Ramos (cell line): Measurements from ENCODE around the gene IL5RA.

Source experiments
- in situ Hi-C: fragments of 300-500 bp; cut with MboI; formaldehyde crosslinking; loops from one replicate; pipeline ENCODE4 v1.14.3; 2022; ENCODE audit warnings: low sequenced_read_pairs; ENCODE audit not compliant: unreplicated experiment

IL5RA gene

DNA sequence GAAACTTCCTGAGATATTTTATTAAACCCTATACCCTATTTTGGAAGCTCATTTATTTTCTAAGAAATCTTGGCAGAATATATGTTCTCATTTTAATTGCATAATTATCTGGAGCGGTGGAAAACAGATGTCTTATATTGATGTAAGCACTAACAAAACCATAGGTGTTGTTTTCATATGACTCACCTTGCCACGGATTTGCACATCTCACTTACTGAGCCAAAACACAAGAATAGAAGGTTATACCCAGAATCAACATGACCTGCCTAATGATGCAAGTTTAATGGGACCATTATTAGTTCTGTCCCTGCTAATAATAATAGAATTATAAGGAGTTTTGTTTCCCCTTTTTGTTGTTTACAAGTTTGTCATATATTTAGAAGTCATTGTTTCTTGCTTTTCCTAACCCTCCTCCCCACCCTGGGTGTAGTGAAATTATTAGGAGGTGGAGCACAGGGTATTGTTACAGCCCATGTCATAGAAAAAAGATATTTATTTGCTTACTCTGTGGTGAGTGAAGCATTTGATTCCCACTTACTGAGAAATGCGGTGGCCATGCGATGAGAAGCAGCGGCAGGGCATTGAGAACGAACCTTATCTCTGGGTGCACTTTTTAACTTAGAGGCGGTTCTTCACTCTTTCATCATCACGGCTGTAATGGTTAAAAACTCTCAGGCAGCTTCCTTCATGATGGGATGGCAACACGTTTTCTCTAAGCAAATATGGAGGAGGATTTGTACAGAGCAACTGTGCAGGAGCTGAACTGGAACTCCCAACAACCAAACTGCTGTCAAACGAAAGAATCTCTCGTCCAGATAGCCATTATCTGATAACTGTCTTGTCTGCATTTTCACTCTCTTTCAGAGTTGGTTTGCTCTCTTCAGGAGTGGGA, 521 bp downstream of the IL5RA start:
- in situ Hi-C loops: no loop called here

GRCh38 chr3:3107858-3108257, 2.3 kb downstream of the IL5RA start:
- in situ Hi-C loops: no loop called here

GRCh38 chr3:3107181-3107580, 3.0 kb downstream of the IL5RA start:
- in situ Hi-C loops: no loop called here

- in situ Hi-C loops: no loop called here
Observed at GRCh38 chr3:3105815-3106214, 4.4 kb downstream of the IL5RA start.

- in situ Hi-C loops: no loop called here
Observed at GRCh38 chr3:3105246-3105645, 4.9 kb downstream of the IL5RA start.

- in situ Hi-C loops: no loop called here
Observed at GRCh38 chr3:3102751-3103150, 7.4 kb downstream of the IL5RA start.

DNA sequence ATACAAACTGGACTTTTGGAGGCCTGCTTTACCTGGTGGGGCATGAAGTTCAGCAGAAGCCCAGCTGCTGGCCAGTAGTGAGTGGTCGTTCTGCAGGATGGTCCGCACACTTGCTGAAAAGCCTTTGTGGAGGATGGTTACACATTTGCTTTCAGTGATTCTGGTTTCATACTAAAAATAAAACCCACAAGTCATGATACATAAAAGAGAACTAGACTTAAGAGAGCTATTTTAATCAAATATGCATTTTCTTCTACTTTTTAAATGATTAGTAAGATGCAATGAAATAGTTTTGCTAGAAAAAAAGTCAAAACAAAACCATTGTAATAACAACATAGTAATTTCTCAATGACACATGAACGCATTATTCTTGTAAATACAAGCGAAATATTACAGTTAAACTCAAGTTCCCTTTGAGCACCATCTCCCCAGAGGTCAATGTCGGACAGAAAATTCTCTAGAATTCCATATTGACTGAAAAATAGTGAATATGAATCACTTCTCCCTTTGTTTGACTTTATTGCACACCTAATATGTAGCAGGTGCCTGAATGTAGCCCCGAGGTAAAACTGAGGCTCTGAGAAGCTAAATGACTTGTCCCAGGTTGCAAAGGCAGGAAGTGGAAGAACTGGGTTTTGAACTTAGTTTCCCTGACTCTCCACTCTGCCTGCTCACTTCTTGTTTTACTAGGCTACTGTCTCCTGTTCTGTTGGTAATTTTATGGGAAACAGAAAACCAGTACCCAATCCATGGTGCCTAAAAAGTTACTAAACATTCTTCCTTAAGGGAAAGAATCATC, 8.3 kb downstream of the IL5RA start:
- in situ Hi-C loops: no loop called here

- in situ Hi-C loops: no loop called here
Observed at GRCh38 chr3:3097958-3098357, 12.2 kb downstream of the IL5RA start.

DNA sequence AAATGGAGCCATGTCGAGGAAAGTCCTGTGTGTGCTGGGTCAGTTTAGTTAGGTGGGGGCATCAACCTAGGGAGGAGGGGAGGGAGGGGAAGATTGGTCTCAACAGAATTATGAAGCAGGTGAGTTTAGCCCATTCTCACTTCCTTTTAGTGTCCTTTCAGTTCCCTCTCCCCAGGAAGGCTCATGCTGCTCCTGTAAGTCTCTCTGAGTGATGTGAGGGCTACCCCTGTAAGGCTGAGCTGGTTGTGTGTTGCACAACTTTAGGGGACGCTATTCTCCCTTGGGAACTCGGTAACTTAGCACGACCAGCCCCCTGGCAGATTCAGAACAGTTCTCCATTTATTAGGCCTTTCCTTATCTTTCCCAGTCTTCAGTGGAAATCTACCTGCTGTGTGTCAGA, 21.2 kb downstream of the IL5RA start:
- in situ Hi-C loops: no loop called here

DNA sequence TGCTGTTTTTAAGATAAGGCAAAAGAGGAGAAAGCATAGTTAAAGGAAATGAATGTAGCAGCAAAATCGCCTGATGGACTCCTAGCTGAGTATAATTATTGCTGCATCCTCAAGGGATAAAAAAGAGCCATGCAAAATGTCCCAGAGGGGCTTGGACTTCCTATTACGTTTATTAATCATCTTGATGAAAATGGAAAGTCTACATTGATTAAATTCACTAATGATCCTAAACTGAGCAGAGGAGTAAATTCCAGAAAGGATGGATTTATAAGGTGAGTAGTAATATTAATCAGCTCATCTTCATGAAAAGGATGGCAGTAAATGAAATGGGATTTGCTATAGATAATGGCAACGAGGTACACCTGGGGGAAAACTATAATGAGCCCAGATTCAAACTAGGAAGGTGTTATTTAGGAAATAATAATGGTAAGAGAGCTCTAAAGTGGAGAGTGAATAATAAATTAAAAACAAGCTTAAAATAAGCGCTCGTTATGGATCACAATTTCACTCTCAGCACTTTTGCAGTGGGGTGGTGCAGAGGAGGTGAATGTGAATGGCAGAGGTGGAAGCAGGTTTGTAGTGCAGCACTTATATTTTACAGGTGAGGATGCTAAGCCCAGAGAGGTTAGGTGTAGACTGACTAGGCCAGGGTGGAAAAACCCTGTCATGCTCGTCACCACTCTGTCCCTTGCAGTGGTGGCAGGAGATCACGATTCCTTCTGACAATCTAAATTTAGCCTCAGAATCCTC, 22.3 kb downstream of the IL5RA start:
- in situ Hi-C loops: no loop called here

DNA sequence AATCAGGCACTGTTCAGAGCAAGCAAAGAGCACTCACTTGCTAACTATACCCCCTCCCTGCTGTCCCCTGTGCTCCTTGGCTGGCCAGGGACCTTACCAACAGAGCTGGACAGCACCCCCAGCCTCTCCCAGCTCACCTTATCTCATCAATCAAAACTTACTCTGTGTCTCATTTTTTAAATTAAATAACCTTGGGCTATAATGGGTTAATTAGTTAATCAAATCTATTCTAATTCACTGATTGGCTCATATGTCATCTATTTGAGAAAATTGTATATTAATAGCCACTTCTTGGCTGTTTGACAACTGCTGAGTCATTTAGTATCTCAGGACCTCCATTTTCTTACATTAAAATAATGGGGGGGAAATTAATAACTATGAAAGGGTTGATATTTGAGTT, 22.9 kb downstream of the IL5RA start:
- in situ Hi-C loops: no loop called here

DNA sequence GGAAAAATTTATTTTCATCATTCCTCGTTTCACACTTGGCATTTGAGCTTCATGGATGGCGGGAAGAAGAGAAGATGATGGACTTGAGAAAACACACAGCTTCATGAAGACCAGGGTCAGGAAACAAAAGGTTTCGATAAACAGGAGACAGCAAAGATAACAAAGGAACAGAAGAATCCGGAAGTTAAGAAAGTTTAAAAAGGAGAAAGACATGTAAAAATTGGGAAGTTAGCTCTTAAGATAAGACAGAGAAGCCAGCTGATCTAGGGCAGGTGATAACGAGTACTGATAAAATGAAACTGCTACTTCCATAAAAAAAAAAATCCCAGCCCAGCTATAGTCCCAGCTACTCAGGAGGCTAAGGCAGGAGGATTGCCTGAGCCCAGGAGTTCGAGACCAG, 23.9 kb downstream of the IL5RA start:
- in situ Hi-C loops: no loop called here

DNA sequence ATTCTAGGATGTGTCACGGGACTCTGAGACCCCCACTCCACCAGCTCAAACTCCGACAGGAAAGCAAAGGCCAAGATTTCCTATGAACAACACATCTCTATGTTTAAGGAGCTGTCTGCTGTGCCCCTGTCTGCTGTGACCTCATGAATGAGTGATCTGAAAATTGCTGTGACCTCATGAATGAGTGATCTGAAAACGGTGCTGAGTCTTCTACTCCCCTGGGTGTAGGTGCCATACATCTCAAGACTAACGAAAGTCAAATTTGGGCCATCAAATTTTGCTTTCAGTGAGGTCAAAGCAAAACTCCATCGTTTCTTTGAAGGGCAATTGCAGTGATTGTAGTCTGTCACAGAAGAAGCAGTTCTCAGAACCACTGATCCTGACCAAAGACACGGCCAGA, 24.4 kb downstream of the IL5RA start:
- in situ Hi-C loops: no loop called here

DNA sequence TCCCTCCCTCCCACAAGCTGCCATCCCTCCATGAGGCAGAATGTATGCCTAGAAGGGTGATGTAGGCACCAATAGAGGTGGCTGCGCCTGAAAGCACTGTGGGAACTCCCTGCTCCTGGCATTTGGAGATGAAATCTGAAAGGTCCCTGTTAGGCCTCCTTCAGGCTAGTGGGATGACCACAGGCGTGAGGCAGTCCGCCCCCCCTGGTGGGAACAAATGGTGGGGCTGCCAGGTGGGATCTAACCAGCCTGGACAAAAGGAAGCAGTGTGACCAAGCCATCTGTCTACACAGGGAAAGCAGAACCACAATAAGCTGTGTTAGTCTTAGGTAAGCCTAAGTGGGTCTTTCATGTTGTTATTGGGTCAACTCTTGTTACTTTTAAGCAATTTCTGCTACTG, 25.3 kb downstream of the IL5RA start:
- in situ Hi-C loops: no loop called here

- in situ Hi-C loops: no loop called here
Observed at GRCh38 chr3:3082234-3082924, 27.8 kb downstream of the IL5RA start.

DNA sequence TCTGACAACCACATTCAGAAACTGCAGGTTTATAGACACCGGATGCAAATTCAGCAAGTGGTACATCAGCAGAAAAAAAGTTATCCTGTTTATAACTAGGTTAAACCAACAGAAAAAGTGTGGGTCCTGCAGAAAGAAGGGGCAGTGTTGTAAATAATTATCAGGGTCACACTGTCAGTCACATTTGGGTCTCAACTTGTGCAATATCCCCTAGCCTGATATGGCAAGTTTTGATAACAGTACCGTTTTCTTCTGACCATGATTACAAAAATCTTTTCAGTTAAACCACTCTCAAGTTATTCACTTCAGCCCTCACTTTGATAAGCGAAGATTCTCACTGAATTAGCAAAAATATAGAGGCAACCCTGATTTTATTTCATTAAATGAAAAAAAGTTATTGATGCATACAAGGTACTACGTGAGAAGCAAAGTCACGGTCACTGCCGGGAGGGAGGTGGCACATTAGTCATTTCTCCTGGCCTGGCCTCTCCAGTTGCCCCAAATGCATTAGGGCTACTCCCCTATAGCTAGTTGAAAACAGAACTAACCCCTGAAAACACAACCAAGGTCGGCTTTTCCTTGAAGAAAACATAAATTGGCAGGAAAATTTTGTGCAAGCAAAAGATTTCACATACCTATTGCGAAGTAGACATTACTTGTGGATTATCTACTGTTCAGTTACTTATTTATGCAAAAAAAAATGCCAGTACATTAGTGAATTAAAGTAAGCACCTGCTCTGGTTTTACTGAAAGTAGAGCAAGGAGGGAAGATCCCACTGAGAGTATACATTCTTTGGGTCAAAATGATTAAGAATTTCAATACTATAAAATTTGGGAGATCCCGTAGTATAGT, 28.6 kb downstream of the IL5RA start:
- in situ Hi-C loops: no loop called here

DNA sequence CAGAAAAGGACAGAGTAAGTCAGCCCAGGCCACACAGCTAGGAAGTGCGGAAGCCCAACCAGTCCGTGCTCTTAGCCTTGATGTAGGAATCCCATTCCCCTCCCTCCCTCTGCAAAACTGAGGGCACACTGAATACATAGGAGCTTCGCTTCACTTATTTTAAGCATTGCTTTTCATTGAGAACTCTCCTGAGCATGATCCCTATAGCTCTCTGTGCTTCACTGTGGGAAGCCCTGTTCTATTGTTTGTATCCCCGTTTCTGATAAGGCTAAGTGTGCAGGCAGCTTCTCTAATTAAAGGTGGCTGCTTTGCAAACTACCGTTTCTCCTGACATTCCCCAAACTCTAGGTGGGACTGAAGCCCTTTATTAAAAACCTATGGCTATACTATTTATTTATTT, 29.9 kb downstream of the IL5RA start:
- in situ Hi-C loops: no loop called here

- in situ Hi-C loops: no loop called here
Observed at GRCh38 chr3:3074551-3075257, 35.5 kb downstream of the IL5RA start.

DNA sequence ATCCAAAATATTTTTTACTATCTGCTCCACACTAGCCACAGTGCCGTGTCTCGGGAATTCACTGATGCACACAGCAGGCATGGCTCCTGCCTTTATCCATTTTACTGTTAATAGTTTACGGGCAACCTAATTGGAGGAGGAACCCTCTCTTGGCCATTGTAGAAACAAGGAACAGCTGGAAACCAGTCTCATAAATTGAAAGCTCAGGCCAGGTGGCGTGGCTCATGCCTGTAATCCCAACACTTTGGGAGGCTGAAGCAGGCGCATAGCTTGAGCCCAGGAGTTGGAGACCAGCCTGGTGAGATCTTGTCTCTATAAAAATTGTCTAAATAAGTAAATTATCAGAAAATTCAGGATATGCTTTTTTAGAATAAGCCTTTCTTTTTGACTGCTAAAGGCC, 39.0 kb downstream of the IL5RA start:
- in situ Hi-C loops: no loop called here
